ENCODE results near the gene MACF1.
A peak's percentile ranks its signal among the peaks of the same experiment; 100 is the strongest.

Gene MACF1

DNA sequence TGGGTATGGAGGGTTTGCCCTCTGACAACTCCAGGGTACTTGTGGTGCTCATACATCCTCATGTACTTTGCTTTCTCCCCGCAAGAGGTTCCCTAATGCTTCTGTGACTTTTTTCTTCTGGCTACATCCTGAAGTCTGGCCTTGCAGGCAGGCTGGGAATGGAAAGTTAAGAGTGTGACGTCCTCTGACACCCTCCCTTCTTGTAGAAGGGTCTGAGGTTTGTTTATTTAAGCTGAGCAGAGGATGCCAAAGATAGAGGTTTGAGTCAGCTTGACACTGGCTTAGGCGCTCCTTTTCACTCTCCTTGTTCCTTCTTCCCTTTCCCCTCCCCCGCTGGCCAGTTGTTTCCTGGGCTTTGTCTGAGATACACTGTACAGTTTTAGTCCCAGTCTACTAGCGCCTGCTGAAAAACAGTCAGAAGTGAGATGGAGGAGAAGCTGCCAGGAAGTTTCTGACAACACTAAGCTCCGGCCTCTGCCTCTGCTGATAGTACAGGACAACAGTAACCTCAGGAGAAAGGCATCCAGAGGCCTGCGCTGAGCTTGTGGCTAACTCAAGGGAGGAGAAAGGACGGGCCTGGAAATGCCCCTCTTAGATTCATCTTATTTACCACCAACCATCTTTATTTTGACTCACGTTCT is at the start of gene MACF1:
Gene MACF1 (plus strand): TSS at position 255 of the 641 bp plus-strand sequence. CDS start 328 bp downstream, at position 583.
- Histone ChIP-seq H3K4me2 (ENCODE audit: low read depth, low read length) (peak within 1 kb of the TSS; percentile 61), H3K27me3 (replicated peaks; ENCODE audit: insufficient read depth, low read length) (no peaks in the 10 kb centered on the region), H3K9ac (ENCODE audit: low read length) (peak within 1 kb of the TSS; percentile 68), H4K20me1 (ENCODE audit: insufficient read depth, low read length) (no peaks in the 10 kb centered on the region), H3F3A (ENCODE audit: insufficient read depth, low read length) (peaks cover 22% of the 10 kb centered on the region), H3K4me1 (ENCODE audit: low read length) (peaks cover 11% of the 10 kb centered on the region; the same call in 1 of the 2 replicates), H3K36me3 (replicated peaks; ENCODE audit: insufficient read depth, low read length) (no peaks in the 10 kb centered on the region), H3K4me3 (ENCODE audit: low read length) (peak within 1 kb of the TSS; percentile 72), H3K9me3 (replicated peaks; ENCODE audit: insufficient read depth, low read length) (no peaks in the 10 kb centered on the region), H3K9me2 (replicated peaks; ENCODE audit: insufficient read depth, low read length) (no peaks in the 10 kb centered on the region), H3K27ac (ENCODE audit: low read length) (peak within 1 kb of the TSS; percentile 88), H3K79me2 (ENCODE audit: low read length) (peaks cover 43% of the 10 kb centered on the region), H2AFZ (ENCODE audit: low read length) (peak within 1 kb of the TSS; percentile 58)
- TF ChIP-seq EZH2phosphoT487 (IDR thresholded peaks at IDR 0.05; ENCODE audit: low read length) (no peak), EZH2 (optimal IDR thresholded peaks at IDR 0.05; ENCODE audit: low read depth, low read length) (no peak)
- TF ChIP-seq, protein P1, sequence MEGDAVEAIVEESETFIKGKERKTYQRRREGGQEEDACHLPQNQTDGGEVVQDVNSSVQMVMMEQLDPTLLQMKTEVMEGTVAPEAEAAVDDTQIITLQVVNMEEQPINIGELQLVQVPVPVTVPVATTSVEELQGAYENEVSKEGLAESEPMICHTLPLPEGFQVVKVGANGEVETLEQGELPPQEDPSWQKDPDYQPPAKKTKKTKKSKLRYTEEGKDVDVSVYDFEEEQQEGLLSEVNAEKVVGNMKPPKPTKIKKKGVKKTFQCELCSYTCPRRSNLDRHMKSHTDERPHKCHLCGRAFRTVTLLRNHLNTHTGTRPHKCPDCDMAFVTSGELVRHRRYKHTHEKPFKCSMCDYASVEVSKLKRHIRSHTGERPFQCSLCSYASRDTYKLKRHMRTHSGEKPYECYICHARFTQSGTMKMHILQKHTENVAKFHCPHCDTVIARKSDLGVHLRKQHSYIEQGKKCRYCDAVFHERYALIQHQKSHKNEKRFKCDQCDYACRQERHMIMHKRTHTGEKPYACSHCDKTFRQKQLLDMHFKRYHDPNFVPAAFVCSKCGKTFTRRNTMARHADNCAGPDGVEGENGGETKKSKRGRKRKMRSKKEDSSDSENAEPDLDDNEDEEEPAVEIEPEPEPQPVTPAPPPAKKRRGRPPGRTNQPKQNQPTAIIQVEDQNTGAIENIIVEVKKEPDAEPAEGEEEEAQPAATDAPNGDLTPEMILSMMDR (IDR thresholded peaks at IDR 0.05; ENCODE audit: low read length), result peak; percentile 47
- peak; percentile 63 for DNase-seq

- Histone ChIP-seq H4K20me1 (ENCODE audit: insufficient read depth, low read length) (no peaks in the 10 kb centered on the region), H3K36me3 (replicated peaks; ENCODE audit: insufficient read depth, low read length) (no peaks in the 10 kb centered on the region), H3K79me2 (ENCODE audit: low read length) (no peaks in the 10 kb centered on the region), H3K9me2 (replicated peaks; ENCODE audit: insufficient read depth, low read length) (no peaks in the 10 kb centered on the region), H3K4me2 (ENCODE audit: low read depth, low read length) (no peak overlapping the region), H3F3A (ENCODE audit: insufficient read depth, low read length) (no peaks in the 10 kb centered on the region), H3K4me3 (ENCODE audit: low read length) (no peak overlapping the region), H3K9ac (ENCODE audit: low read length) (no peak overlapping the region), H3K4me1 (ENCODE audit: low read length) (peaks cover 8% of the 10 kb centered on the region), H3K27me3 (replicated peaks; ENCODE audit: insufficient read depth, low read length) (no peaks in the 10 kb centered on the region), H2AFZ (ENCODE audit: low read length) (no peak overlapping the region), H3K9me3 (replicated peaks; ENCODE audit: insufficient read depth, low read length) (no peaks in the 10 kb centered on the region), H3K27ac (ENCODE audit: low read length) (no peak overlapping the region)
- TF ChIP-seq, protein P1 (IDR thresholded peaks at IDR 0.05; ENCODE audit: low read length), result no peak
- TF ChIP-seq EZH2 (optimal IDR thresholded peaks at IDR 0.05; ENCODE audit: low read depth, low read length), result no peak
- TF ChIP-seq EZH2phosphoT487 (IDR thresholded peaks at IDR 0.05; ENCODE audit: low read length), result no peak
- DNase-seq, result no peak
Measured at GRCh38 chr1:39157304-39157703, 47.2 kb upstream of the MACF1 start.

DNA sequence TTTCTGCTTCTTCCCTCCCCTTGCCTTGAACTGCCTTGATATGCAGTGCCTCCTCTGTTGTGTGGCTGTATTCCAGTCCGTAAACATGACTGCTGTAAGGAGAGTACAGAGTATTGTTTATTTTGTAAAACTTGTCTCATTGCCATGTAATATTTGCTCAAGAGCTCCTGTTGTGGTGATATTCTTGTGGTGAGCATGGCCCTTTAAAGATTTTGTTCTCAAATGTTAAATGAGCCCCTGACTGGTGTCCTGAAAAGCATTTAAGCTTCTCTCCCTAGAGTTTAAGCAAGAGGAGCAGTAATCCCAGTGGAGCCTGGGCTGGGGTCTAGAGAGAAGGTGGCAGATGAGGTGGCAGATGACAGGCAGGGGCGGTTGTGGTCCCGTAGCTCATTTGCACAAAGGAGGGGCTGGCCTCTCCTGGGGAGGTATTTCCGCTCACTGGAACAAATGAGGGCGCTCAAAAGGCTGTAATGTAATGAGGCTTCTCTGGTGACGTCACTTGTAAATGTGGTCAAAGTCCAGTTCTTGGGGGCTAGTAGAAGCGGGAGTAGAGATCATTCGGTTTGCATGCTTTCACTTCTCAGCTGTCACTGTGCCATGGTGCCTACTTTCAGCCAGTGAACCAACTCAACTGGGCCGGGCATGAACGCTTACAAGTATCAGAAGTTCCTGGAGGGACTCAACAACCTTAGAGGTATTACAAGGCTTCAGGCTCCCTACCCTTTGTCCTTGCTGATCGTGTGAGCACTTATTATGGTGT is 46.0 kb upstream of the MACF1 start:
- DNase-seq, result no peak
- TF ChIP-seq EZH2phosphoT487 (IDR thresholded peaks at IDR 0.05; ENCODE audit: low read length) (no peak), EZH2 (optimal IDR thresholded peaks at IDR 0.05; ENCODE audit: low read depth, low read length) (no peak)
- TF ChIP-seq, protein P1 (IDR thresholded peaks at IDR 0.05; ENCODE audit: low read length), result no peak
- no peaks in the 10 kb centered on the region for H3K9me2 ChIP-seq (replicated peaks; ENCODE audit: insufficient read depth, low read length)
- no peaks in the 10 kb centered on the region for H3F3A ChIP-seq (ENCODE audit: insufficient read depth, low read length)
- H3K4me1 ChIP-seq (ENCODE audit: low read length), result no peaks in the 10 kb centered on the region
- no peaks in the 10 kb centered on the region for H3K9me3 ChIP-seq (replicated peaks; ENCODE audit: insufficient read depth, low read length)
- no peaks in the 10 kb centered on the region for H3K79me2 ChIP-seq (ENCODE audit: low read length)
- H3K27ac ChIP-seq (ENCODE audit: low read length), result no peak overlapping the region
- H3K9ac ChIP-seq (ENCODE audit: low read length), result no peak overlapping the region
- no peak overlapping the region for H3K4me3 ChIP-seq (ENCODE audit: low read length)
- no peaks in the 10 kb centered on the region for H3K27me3 ChIP-seq (replicated peaks; ENCODE audit: insufficient read depth, low read length)
- no peak overlapping the region for H3K4me2 ChIP-seq (ENCODE audit: low read depth, low read length)
- H4K20me1 ChIP-seq (ENCODE audit: insufficient read depth, low read length), result no peaks in the 10 kb centered on the region
- H2AFZ ChIP-seq (ENCODE audit: low read length), result no peak overlapping the region
- H3K36me3 ChIP-seq (replicated peaks; ENCODE audit: insufficient read depth, low read length), result no peaks in the 10 kb centered on the region
